ENCODE measurements around the gene GRAMD1B. TPM values are rescaled to one million over a fixed set of nuclear protein-coding genes. Genes with fewer than 3 reads are reported as not detected.
A peak's percentile ranks its signal among the peaks of the same experiment; 100 is the strongest.

GRAMD1B gene
- polyA plus RNA-seq, 2 of the 4 experiments (the other 2 are of a cell fraction) = 55.5 to 108 TPM

GRCh38 chr11:123443851-123444623, 14.0 kb downstream of the GRAMD1B start:
- POLR2A ChIA-PET = interaction anchor here (1.7 kb wide), 1 partner anchor 10 kb away, joined by 10 read pairs; no protein-coding TSS in a partner anchor
- no peak overlapping the region for H3K4me3 ChIP-seq
- FAIRE-seq = no peak
- WGBS (ENCODE audit: missing lambda C conversion rate) = 89% methylated on average over 5 of the region's 5 CpGs
- no peaks in the 10 kb centered on the region for H3K9me3 ChIP-seq
- peak overlapping the region in 1 of 2 experiments; percentile 57; a peak in 3 of 6 replicates for H3K27ac ChIP-seq
- no peak for DNase-seq (ENCODE audit: low read depth in 1 of 2, low spot score in 1 of 2)
- CTCF ChIA-PET = interaction anchor here (1.0 to 2.6 kb wide), 2 partner anchors 9 to 36 kb away, joined by 3 to 8 read pairs; no protein-coding TSS in a partner anchor
- no peak for TF ChIP-seq NFE2L2 (conservative IDR thresholded peaks at IDR 0.05; ENCODE audit: low read length)
- TF ChIP-seq ZFP36 (IDR thresholded peaks at IDR 0.05; ENCODE audit: borderline replicate concordance, partially characterized antibody) = no peak
- no peak for TF ChIP-seq CHD2 (IDR thresholded peaks at IDR 0.05; ENCODE audit: low read length, partially characterized antibody)
- no peak for TF ChIP-seq ZC3H11A (IDR thresholded peaks at IDR 0.05)
- H3K4me2 ChIP-seq = 0 out of 3 replicates have a peak overlapping the region, but pooled peaks have one; percentile 22
- ATAC-seq = no peak; a peak in 1 of 6 replicates
- peaks cover 20% of the 10 kb centered on the region for H3K4me1 ChIP-seq

- Histone ChIP-seq H3K27ac (peak overlapping the region in 1 of 2 experiments; percentile 99; a peak in 3 of 6 replicates), H3K4me1 (peaks cover 59% of the 10 kb centered on the region), H3K4me3 (no peak overlapping the region), H3K9me3 (no peaks in the 10 kb centered on the region), H3K4me2 (no peak overlapping the region)
- 85% methylated on average over 8 of the region's 8 CpGs for WGBS (ENCODE audit: missing lambda C conversion rate)
- no peak for TF ChIP-seq HOXB5 (CRISPR knock-in tag; IDR thresholded peaks at IDR 0.05)
- TF ChIP-seq, protein P1, sequence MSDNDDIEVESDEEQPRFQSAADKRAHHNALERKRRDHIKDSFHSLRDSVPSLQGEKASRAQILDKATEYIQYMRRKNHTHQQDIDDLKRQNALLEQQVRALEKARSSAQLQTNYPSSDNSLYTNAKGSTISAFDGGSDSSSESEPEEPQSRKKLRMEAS (IDR thresholded peaks at IDR 0.05) = no peak
- no peak for TF ChIP-seq PHF8 (IDR thresholded peaks at IDR 0.05; ENCODE audit: borderline replicate concordance, low read depth)
- TF ChIP-seq MAZ (IDR thresholded peaks at IDR 0.05; ENCODE audit: borderline replicate concordance, low read depth, low read length) = no peak
- TF ChIP-seq, protein P2, sequence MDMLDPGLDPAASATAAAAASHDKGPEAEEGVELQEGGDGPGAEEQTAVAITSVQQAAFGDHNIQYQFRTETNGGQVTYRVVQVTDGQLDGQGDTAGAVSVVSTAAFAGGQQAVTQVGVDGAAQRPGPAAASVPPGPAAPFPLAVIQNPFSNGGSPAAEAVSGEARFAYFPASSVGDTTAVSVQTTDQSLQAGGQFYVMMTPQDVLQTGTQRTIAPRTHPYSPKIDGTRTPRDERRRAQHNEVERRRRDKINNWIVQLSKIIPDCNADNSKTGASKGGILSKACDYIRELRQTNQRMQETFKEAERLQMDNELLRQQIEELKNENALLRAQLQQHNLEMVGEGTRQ (IDR thresholded peaks at IDR 0.05) = no peak
- no peak for TF ChIP-seq MYC (IDR thresholded peaks at IDR 0.05; ENCODE audit: borderline replicate concordance, low read length)
- TF ChIP-seq ZFP36 (IDR thresholded peaks at IDR 0.05; ENCODE audit: borderline replicate concordance, partially characterized antibody) = no peak
- TF ChIP-seq TP53 (CRISPR knock-in tag; IDR thresholded peaks at IDR 0.05) = no peak
- TF ChIP-seq HEYL (CRISPR knock-in tag; IDR thresholded peaks at IDR 0.05) = no peak
- TF ChIP-seq FOSB (CRISPR knock-in tag; IDR thresholded peaks at IDR 0.05) = no peak
- TF ChIP-seq NFE2L2 (conservative IDR thresholded peaks at IDR 0.05; ENCODE audit: low read length) = no peak
- POLR2A ChIA-PET = no interaction called here
- FAIRE-seq (no peak), DNase-seq (ENCODE audit: low read depth in 1 of 2, low spot score in 1 of 2) (no peak), ATAC-seq (no peak; a peak in 1 of 6 replicates)
- CTCF ChIA-PET = interaction anchor here (0.7 to 1.5 kb wide), 4 partner anchors 14 to 30 kb away, joined by 3 to 5 read pairs (median 4); no protein-coding TSS in a partner anchor
These were observed 18.8 kb downstream of the GRAMD1B start for GRCh38 chr11:123448823-123449222.

GRCh38 chr11:123449436-123449835, 19.4 kb downstream of the GRAMD1B start:
- H3K27ac ChIP-seq = peak overlapping the region in 1 of 2 experiments; percentile 99; a peak in 3 of 6 replicates
- ATAC-seq (no peak), FAIRE-seq (no peak), DNase-seq (ENCODE audit: low read depth in 1 of 2, low spot score in 1 of 2) (no peak)
- TF ChIP-seq RCOR1 (IDR thresholded peaks at IDR 0.05; ENCODE audit: low read depth, low read length) (no peak), HEYL (CRISPR knock-in tag; IDR thresholded peaks at IDR 0.05) (no peak), ZSCAN20 (CRISPR knock-in tag; IDR thresholded peaks at IDR 0.05) (no peak), HDAC2 (IDR thresholded peaks at IDR 0.05) (no peak), PHF8 (IDR thresholded peaks at IDR 0.05; ENCODE audit: borderline replicate concordance, low read depth) (no peak), RFX5 (IDR thresholded peaks at IDR 0.05) (no peak)
- ChIA-PET CTCF (interaction anchor here (1.2 to 1.5 kb wide), 3 partner anchors 18 to 29 kb away, joined by 3 to 5 read pairs (median 4); no protein-coding TSS in a partner anchor), POLR2A (no interaction called here)
- no peak overlapping the region for H3K4me3 ChIP-seq
- no peak overlapping the region for H3K4me2 ChIP-seq
- peaks cover 53% of the 10 kb centered on the region for H3K4me1 ChIP-seq
- H3K9me3 ChIP-seq = no peaks in the 10 kb centered on the region

DNA sequence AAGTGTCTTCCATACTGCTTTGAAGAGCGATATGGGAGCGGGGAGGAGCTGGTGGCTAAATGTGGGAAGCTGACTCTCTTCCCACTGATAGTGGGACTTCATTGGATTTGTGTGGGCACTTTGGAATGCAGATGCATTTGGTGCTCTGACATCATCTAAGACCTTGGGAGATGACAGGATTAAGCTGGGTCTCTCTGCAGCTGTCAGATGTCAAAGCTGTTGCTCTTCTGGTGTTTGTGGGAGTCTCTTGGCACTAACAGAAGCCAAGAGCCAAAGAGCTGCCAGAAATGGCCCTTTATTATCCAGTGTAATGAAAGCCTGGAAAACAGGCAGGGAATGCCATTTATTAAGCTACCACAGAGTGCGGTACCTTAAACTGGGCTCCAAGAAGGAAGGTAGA, 20.6 kb downstream of the GRAMD1B start:
- DNase-seq (ENCODE audit: low read depth in 1 of 2, low spot score in 1 of 2) (no peak), FAIRE-seq (no peak), ATAC-seq (no peak)
- Histone ChIP-seq H3K4me2 (no peak overlapping the region), H3K4me1 (peaks cover 44% of the 10 kb centered on the region), H3K4me3 (no peak overlapping the region), H3K9me3 (no peaks in the 10 kb centered on the region), H3K27ac (peak overlapping the region; percentile 87 to 99; a peak in 5 of 6 replicates)
- CTCF ChIA-PET = interaction anchor here (1.1 to 1.9 kb wide), 3 partner anchors 25 to 348 kb away, joined by 3 to 6 read pairs (median 5); no protein-coding TSS in a partner anchor
- WGBS (ENCODE audit: missing lambda C conversion rate) = 98% methylated on average over 3 of the region's 3 CpGs
- POLR2A ChIA-PET = no interaction called here
- TF ChIP-seq GATA3 (IDR thresholded peaks at IDR 0.05; ENCODE audit: borderline replicate concordance) (no peak), NR3C1 (IDR thresholded peaks at IDR 0.05) (no peak), EHMT2 (IDR thresholded peaks at IDR 0.05; ENCODE audit: low read depth) (no peak), NFE2L2 (conservative IDR thresholded peaks at IDR 0.05; ENCODE audit: low read length) (no peak), FOXS1 (CRISPR knock-in tag; IDR thresholded peaks at IDR 0.05) (no peak), KDM1A (IDR thresholded peaks at IDR 0.05; ENCODE audit: low read depth) (no peak), MAFK (IDR thresholded peaks at IDR 0.05; ENCODE audit: partially characterized antibody) (no peak), POLR2AphosphoS2 (conservative IDR thresholded peaks at IDR 0.05; ENCODE audit: low read length) (no peak)
